Measurements from ENCODE around the gene AGRN. TPM values are rescaled to one million over a fixed set of nuclear protein-coding genes. Genes with fewer than 3 reads are reported as not detected.
A peak's percentile ranks its signal among the peaks of the same experiment; 100 is the strongest.
"Not testable (repeated sequence)": the region's sequence is repeated elsewhere in the genome, so short reads cannot be mapped to it uniquely, and the experiment has no call there.

Gene AGRN
- total RNA-seq, 1 experiment from 2014 or later, result 286 TPM

GRCh38 chr1:1011396-1011949 lies 8.4 kb upstream of the AGRN start:
- no peak for DNase-seq (ENCODE audit: unreplicated experiment)
- Mint-ChIP-seq H3K27ac (ENCODE audit: low read depth, unreplicated experiment) (no peak overlapping the region), H3K27me3 (ENCODE audit: insufficient read depth, unreplicated experiment) (no peaks in the 10 kb centered on the region), H3K36me3 (ENCODE audit: insufficient read depth, unreplicated experiment) (peaks cover 16% of the 10 kb centered on the region), H3K4me3 (ENCODE audit: unreplicated experiment) (no peak overlapping the region), H3K9me3 (ENCODE audit: unreplicated experiment) (no peaks in the 10 kb centered on the region), H3K4me1 (ENCODE audit: insufficient read depth, unreplicated experiment) (peaks cover 9% of the 10 kb centered on the region)
- no TSS peak for BruUV-seq (replicated peaks)
- CTCF ChIA-PET, result no interaction called here
- POLR2A ChIA-PET, result interaction anchor here (1.3 kb wide), 1 partner anchor 13 kb away, joined by 3 read pairs; no protein-coding TSS in a partner anchor
- TF ChIP-seq, protein P1, sequence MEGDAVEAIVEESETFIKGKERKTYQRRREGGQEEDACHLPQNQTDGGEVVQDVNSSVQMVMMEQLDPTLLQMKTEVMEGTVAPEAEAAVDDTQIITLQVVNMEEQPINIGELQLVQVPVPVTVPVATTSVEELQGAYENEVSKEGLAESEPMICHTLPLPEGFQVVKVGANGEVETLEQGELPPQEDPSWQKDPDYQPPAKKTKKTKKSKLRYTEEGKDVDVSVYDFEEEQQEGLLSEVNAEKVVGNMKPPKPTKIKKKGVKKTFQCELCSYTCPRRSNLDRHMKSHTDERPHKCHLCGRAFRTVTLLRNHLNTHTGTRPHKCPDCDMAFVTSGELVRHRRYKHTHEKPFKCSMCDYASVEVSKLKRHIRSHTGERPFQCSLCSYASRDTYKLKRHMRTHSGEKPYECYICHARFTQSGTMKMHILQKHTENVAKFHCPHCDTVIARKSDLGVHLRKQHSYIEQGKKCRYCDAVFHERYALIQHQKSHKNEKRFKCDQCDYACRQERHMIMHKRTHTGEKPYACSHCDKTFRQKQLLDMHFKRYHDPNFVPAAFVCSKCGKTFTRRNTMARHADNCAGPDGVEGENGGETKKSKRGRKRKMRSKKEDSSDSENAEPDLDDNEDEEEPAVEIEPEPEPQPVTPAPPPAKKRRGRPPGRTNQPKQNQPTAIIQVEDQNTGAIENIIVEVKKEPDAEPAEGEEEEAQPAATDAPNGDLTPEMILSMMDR (IDR thresholded peaks at IDR 0.05; ENCODE audit: unreplicated experiment), result no peak
- intact Hi-C loops (cut with micrococcal nuclease), result no loop called here

GRCh38 chr1:1012736-1013104 lies 7.2 kb upstream of the AGRN start:
- DNase-seq (ENCODE audit: unreplicated experiment); intact Hi-C loops (cut with micrococcal nuclease); H3K4me1 Mint-ChIP-seq (ENCODE audit: insufficient read depth, unreplicated experiment); H3K9me3 Mint-ChIP-seq (ENCODE audit: unreplicated experiment); H3K27me3 Mint-ChIP-seq (ENCODE audit: insufficient read depth, unreplicated experiment): not testable (repeated sequence)
- ChIA-PET CTCF (interaction anchor here (1.8 to 7.3 kb wide), 3 partner anchors 11 to 51 kb away, joined by 5 to 65 read pairs (median 18); no protein-coding TSS in a partner anchor), POLR2A (interaction anchor here (0.9 to 1.5 kb wide), 8 partner anchors 8 to 395 kb away, joined by 3 to 6 read pairs (median 4); partner anchors contain the start of genes HES4 and MRPL20)
- Mint-ChIP-seq H3K27ac (ENCODE audit: low read depth, unreplicated experiment) (peak overlapping the region; percentile 94), H3K4me3 (ENCODE audit: unreplicated experiment) (peak overlapping the region; percentile 91), H3K36me3 (ENCODE audit: insufficient read depth, unreplicated experiment) (peaks cover 16% of the 10 kb centered on the region)
- BruUV-seq (replicated peaks), result TSS peak; percentile 62

DNA sequence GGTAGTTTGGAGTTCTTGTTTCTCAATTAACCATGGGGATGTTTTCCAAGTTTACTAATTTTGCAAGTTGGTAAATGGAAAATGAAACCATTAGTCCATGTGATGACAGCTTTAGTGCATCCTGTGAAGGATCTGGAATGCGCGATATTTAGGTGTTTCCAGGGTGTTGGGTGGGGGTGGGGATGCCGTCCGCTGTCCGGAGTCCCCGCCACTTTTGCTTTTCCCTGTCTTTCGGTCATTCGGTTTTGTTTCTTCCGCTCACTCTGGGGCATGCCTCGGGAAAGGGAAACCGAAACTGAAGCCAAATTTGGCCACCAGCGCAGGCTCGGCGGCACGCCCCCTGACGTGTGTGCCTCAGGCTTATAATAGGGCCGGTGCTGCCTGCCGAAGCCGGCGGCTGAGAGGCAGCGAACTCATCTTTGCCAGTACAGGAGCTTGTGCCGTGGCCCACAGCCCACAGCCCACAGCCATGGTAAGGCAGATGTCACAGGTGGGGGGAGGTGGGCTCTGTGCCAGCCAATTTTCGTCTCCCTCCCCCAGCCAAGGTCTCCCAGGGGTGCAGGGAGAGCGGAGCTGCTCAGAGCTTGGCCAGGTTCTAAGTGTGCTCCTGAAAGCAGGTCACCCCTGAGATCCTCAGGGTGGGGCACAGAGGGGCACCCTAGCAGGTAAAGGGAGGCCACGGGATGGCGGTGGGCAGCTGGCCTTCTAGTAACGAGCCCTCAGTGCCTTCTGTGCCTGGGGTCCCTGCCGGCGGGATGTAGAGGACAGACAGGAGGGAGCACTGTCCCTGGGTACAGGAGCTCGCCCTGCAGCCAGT lies 6.6 kb upstream of the AGRN start, which contains the start of gene ISG15:
ISG15 (plus strand) TSS at position 393 of the 817 bp plus-strand sequence; CDS start at position 470, 77 bp downstream.
- ChIA-PET CTCF (interaction anchor here (0.6 to 7.3 kb wide), 4 partner anchors 11 to 55 kb away, joined by 3 to 65 read pairs (median 12); no protein-coding TSS in a partner anchor), POLR2A (interaction anchor here (0.8 to 1.5 kb wide), 12 partner anchors 8 to 394 kb away, joined by 3 to 6 read pairs (median 4); partner anchors contain the start of genes HES4, MRPL20 and NOC2L)
- intact Hi-C loops (cut with micrococcal nuclease), result no loop called here
- Mint-ChIP-seq H3K27me3 (ENCODE audit: insufficient read depth, unreplicated experiment) (no peaks in the 10 kb centered on the region), H3K27ac (ENCODE audit: low read depth, unreplicated experiment) (peak within 1 kb of the TSS; percentile 94), H3K9me3 (ENCODE audit: unreplicated experiment) (no peaks in the 10 kb centered on the region), H3K36me3 (ENCODE audit: insufficient read depth, unreplicated experiment) (peaks cover 16% of the 10 kb centered on the region), H3K4me3 (ENCODE audit: unreplicated experiment) (peak within 1 kb of the TSS; percentile 91), H3K4me1 (ENCODE audit: insufficient read depth, unreplicated experiment) (peaks cover 9% of the 10 kb centered on the region)
- TF ChIP-seq, protein P1 (IDR thresholded peaks at IDR 0.05; ENCODE audit: unreplicated experiment), result no peak
- peak; percentile 85 for DNase-seq (ENCODE audit: unreplicated experiment)
- no TSS peak for BruUV-seq (replicated peaks)

DNA sequence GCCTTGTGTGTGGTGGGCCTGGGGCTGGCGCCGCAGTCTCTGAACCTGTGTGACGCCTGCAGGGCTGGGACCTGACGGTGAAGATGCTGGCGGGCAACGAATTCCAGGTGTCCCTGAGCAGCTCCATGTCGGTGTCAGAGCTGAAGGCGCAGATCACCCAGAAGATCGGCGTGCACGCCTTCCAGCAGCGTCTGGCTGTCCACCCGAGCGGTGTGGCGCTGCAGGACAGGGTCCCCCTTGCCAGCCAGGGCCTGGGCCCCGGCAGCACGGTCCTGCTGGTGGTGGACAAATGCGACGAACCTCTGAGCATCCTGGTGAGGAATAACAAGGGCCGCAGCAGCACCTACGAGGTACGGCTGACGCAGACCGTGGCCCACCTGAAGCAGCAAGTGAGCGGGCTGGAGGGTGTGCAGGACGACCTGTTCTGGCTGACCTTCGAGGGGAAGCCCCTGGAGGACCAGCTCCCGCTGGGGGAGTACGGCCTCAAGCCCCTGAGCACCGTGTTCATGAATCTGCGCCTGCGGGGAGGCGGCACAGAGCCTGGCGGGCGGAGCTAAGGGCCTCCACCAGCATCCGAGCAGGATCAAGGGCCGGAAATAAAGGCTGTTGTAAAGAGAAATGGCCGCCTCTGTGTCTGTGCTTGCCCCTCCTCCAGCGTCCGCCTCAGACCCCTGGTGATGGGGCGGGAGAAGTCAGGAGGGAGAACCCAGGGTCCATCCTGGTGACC lies 5.8 kb upstream of the AGRN start:
- H3K27ac Mint-ChIP-seq (ENCODE audit: low read depth, unreplicated experiment), result peak overlapping the region; percentile 94
- peak overlapping the region; percentile 91 for H3K4me3 Mint-ChIP-seq (ENCODE audit: unreplicated experiment)
- H3K9me3 Mint-ChIP-seq (ENCODE audit: unreplicated experiment), result no peaks in the 10 kb centered on the region
- intact Hi-C loops (cut with micrococcal nuclease), result no loop called here
- POLR2A ChIA-PET, result interaction anchor here (0.8 to 1.5 kb wide), 11 partner anchors 8 to 217 kb away, joined by 3 to 6 read pairs (median 4); partner anchors contain the start of genes HES4 and NOC2L
- peaks cover 9% of the 10 kb centered on the region for H3K4me1 Mint-ChIP-seq (ENCODE audit: insufficient read depth, unreplicated experiment)
- BruUV-seq (replicated peaks), result TSS peak; percentile 76
- H3K36me3 Mint-ChIP-seq (ENCODE audit: insufficient read depth, unreplicated experiment), result peaks cover 16% of the 10 kb centered on the region
- no peak for DNase-seq (ENCODE audit: unreplicated experiment)
- no peaks in the 10 kb centered on the region for H3K27me3 Mint-ChIP-seq (ENCODE audit: insufficient read depth, unreplicated experiment)
- CTCF ChIA-PET, result interaction anchor here (0.6 to 7.3 kb wide), 7 partner anchors 8 to 100 kb away, joined by 3 to 65 read pairs (median 4); no protein-coding TSS in a partner anchor
- TF ChIP-seq, protein P1 (IDR thresholded peaks at IDR 0.05; ENCODE audit: unreplicated experiment), result no peak
